ENCODE results near the gene FRYL. TPM values are rescaled to one million over a fixed set of nuclear protein-coding genes. Genes with fewer than 3 reads are reported as not detected.

FRYL gene
- total and polyA plus RNA-seq, 2 of the 13 experiments (the other 11 are each of a cell fraction or from before 2014, with no cell fraction given), result 9.7 to 19.6 TPM

DNA sequence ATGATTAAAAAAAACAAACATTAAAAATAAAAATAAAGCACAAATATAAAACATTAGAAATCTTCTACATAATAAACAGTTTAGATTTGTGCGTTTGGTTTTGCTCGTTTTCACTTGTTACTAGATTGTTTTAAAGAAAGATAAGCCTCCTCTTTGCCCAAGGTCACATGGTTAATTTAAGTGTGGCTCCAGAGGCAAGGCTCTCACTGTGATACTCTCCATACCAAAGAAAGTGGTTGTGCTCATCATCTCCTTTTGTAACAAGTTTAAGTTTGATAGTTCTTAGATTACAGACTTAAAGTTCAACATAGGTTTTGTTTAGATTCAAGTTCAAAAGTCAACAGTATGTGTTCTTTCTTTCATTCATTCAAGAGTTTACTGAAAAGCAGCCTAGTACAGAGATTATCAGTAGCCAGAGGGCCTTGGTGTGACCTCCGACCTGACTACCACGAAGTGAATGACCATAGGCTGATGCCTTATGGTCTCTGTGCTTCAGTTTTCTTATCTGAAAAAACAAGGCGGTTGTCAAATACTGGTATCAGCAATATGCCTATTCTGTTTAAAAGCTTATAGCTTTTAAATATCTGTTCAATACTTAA, 156.8 kb downstream of the FRYL start (continued):
- TF ChIP-seq FOSL1 (CRISPR knock-in tag; IDR thresholded peaks at IDR 0.05; ENCODE audit: borderline replicate concordance), result no peak
- TF ChIP-seq, protein P1, sequence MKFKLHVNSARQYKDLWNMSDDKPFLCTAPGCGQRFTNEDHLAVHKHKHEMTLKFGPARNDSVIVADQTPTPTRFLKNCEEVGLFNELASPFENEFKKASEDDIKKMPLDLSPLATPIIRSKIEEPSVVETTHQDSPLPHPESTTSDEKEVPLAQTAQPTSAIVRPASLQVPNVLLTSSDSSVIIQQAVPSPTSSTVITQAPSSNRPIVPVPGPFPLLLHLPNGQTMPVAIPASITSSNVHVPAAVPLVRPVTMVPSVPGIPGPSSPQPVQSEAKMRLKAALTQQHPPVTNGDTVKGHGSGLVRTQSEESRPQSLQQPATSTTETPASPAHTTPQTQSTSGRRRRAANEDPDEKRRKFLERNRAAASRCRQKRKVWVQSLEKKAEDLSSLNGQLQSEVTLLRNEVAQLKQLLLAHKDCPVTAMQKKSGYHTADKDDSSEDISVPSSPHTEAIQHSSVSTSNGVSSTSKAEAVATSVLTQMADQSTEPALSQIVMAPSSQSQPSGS (CRISPR knock-in tag; IDR thresholded peaks at IDR 0.05), result 0 out of 2 replicates have a peak, but pooled peaks have one; percentile 36
- TF ChIP-seq, protein P2, sequence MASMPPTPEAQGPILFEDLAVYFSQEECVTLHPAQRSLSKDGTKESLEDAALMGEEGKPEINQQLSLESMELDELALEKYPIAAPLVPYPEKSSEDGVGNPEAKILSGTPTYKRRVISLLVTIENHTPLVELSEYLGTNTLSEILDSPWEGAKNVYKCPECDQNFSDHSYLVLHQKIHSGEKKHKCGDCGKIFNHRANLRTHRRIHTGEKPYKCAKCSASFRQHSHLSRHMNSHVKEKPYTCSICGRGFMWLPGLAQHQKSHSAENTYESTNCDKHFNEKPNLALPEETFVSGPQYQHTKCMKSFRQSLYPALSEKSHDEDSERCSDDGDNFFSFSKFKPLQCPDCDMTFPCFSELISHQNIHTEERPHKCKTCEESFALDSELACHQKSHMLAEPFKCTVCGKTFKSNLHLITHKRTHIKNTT (CRISPR knock-in tag; IDR thresholded peaks at IDR 0.05), result no peak
- peak; percentile 62 for TF ChIP-seq GATAD2A (CRISPR knock-in tag; IDR thresholded peaks at IDR 0.05)
- no peak for TF ChIP-seq ZNF556 (CRISPR knock-in tag; IDR thresholded peaks at IDR 0.05; ENCODE audit: borderline replicate concordance)
- TF ChIP-seq, protein P3, sequence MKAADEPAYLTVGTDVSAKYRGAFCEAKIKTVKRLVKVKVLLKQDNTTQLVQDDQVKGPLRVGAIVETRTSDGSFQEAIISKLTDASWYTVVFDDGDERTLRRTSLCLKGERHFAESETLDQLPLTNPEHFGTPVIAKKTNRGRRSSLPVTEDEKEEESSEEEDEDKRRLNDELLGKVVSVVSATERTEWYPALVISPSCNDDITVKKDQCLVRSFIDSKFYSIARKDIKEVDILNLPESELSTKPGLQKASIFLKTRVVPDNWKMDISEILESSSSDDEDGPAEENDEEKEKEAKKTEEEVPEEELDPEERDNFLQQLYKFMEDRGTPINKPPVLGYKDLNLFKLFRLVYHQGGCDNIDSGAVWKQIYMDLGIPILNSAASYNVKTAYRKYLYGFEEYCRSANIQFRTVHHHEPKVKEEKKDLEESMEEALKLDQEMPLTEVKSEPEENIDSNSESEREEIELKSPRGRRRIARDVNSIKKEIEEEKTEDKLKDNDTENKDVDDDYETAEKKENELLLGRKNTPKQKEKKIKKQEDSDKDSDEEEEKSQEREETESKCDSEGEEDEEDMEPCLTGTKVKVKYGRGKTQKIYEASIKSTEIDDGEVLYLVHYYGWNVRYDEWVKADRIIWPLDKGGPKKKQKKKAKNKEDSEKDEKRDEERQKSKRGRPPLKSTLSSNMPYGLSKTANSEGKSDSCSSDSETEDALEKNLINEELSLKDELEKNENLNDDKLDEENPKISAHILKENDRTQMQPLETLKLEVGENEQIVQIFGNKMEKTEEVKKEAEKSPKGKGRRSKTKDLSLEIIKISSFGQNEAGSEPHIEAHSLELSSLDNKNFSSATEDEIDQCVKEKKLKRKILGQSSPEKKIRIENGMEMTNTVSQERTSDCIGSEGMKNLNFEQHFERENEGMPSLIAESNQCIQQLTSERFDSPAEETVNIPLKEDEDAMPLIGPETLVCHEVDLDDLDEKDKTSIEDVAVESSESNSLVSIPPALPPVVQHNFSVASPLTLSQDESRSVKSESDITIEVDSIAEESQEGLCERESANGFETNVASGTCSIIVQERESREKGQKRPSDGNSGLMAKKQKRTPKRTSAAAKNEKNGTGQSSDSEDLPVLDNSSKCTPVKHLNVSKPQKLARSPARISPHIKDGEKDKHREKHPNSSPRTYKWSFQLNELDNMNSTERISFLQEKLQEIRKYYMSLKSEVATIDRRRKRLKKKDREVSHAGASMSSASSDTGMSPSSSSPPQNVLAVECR (CRISPR knock-in tag; IDR thresholded peaks at IDR 0.05; ENCODE audit: borderline replicate concordance), result peak; percentile 17; the same call in 1 of the 2 replicates
- TF ChIP-seq REL (CRISPR knock-in tag; conservative IDR thresholded peaks at IDR 0.05), result no peak
- TF ChIP-seq TRIM24 (CRISPR knock-in tag; IDR thresholded peaks at IDR 0.05), result no peak
- TF ChIP-seq, protein P4, sequence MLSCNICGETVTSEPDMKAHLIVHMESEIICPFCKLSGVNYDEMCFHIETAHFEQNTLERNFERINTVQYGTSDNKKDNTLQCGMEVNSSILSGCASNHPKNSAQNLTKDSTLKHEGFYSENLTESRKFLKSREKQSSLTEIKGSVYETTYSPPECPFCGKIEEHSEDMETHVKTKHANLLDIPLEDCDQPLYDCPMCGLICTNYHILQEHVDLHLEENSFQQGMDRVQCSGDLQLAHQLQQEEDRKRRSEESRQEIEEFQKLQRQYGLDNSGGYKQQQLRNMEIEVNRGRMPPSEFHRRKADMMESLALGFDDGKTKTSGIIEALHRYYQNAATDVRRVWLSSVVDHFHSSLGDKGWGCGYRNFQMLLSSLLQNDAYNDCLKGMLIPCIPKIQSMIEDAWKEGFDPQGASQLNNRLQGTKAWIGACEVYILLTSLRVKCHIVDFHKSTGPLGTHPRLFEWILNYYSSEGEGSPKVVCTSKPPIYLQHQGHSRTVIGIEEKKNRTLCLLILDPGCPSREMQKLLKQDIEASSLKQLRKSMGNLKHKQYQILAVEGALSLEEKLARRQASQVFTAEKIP (CRISPR knock-in tag; IDR thresholded peaks at IDR 0.05; ENCODE audit: borderline replicate concordance), result no peak
- TF ChIP-seq HHEX (CRISPR knock-in tag; IDR thresholded peaks at IDR 0.05), result peak; percentile 34; the same call in 1 of the 2 replicates
- TF ChIP-seq ZNF598 (CRISPR knock-in tag; IDR thresholded peaks at IDR 0.05; ENCODE audit: borderline replicate concordance), result no peak
- no peak for TF ChIP-seq ZNF720 (CRISPR knock-in tag; IDR thresholded peaks at IDR 0.05)
- no peak for TF ChIP-seq MXI1 (IDR thresholded peaks at IDR 0.05; ENCODE audit: borderline replicate concordance, low read depth, low read length)
- TF ChIP-seq MED1 (CRISPR knock-in tag; IDR thresholded peaks at IDR 0.05), result peak; percentile 35; the same call in 1 of the 2 replicates
- no peak for TF ChIP-seq YY1 (IDR thresholded peaks at IDR 0.05; ENCODE audit: insufficient read depth, insufficient replicate concordance, low read depth, low read length)
- TF ChIP-seq POLR2AphosphoS2 (IDR thresholded peaks at IDR 0.05; ENCODE audit: low read depth, low read length), result no peak
- TF ChIP-seq ZNF614 (CRISPR knock-in tag; IDR thresholded peaks at IDR 0.05; ENCODE audit: borderline replicate concordance), result no peak
- TF ChIP-seq, protein P5, sequence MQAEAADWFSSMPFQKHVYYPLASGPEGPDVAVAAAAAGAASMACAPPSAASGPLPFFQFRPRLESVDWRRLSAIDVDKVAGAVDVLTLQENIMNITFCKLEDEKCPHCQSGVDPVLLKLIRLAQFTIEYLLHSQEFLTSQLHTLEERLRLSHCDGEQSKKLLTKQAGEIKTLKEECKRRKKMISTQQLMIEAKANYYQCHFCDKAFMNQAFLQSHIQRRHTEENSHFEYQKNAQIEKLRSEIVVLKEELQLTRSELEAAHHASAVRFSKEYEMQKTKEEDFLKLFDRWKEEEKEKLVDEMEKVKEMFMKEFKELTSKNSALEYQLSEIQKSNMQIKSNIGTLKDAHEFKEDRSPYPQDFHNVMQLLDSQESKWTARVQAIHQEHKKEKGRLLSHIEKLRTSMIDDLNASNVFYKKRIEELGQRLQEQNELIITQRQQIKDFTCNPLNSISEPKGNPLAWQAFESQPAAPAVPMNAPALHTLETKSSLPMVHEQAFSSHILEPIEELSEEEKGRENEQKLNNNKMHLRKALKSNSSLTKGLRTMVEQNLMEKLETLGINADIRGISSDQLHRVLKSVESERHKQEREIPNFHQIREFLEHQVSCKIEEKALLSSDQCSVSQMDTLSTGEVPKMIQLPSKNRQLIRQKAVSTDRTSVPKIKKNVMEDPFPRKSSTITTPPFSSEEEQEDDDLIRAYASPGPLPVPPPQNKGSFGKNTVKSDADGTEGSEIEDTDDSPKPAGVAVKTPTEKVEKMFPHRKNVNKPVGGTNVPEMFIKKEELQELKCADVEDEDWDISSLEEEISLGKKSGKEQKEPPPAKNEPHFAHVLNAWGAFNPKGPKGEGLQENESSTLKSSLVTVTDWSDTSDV (CRISPR knock-in tag; IDR thresholded peaks at IDR 0.05), result no peak

Data from HepG2 (cell line).